MM.1S (cell line): ENCODE measurements around the gene IRF3.

Experiments
- DNase-seq: peaks from one replicate; pipeline ENCODE4 v3.0.0-alpha.2; 2015
- H2AFZ ChIP-seq: fragments of 300-600 bp; sonication (generic); 2 replicates; pipeline ENCODE4 v1.6.0; 2016; ENCODE audit warnings: antibody characterized with exemption, low read length
- H3F3A ChIP-seq: fragments of 300-600 bp; sonication (generic); 2 replicates; pipeline ENCODE4 v1.6.1; 2016; ENCODE audit warnings: mild to moderate bottlenecking, antibody characterized with exemption, low read length, moderate library complexity, mixed read lengths; ENCODE audit not compliant: insufficient read depth
- H3K27ac ChIP-seq: fragments of 300-600 bp; sonication (generic); 2 replicates; pipeline ENCODE4 v1.5.1; 2016; ENCODE audit warnings: mild to moderate bottlenecking, low read length
- H3K27me3 ChIP-seq: fragments of 300-600 bp; sonication (generic); replicated peaks from 2 replicates; pipeline ENCODE4 v1.6.0; 2016; ENCODE audit warnings: low read length; ENCODE audit not compliant: insufficient read depth
- H3K36me3 ChIP-seq: fragments of 300-600 bp; sonication (generic); replicated peaks from 2 replicates; pipeline ENCODE4 v1.6.1; 2016; ENCODE audit warnings: mild to moderate bottlenecking, low read length, mixed read lengths; ENCODE audit not compliant: insufficient read depth
- H3K4me1 ChIP-seq: fragments of 300-600 bp; sonication (generic); 2 replicates; pipeline ENCODE4 v1.6.1; 2016; ENCODE audit warnings: low read length, mixed read lengths
- H3K4me2 ChIP-seq: fragments of 300-600 bp; sonication (generic); 2 replicates; pipeline ENCODE4 v1.6.0; 2016; ENCODE audit warnings: low read depth, low read length
- H3K4me3 ChIP-seq: fragments of 300-600 bp; sonication (generic); 2 replicates; pipeline ENCODE4 v1.5.1; 2016; ENCODE audit warnings: low read length, mixed read lengths
- H3K79me2 ChIP-seq: fragments of 300-600 bp; sonication (generic); 2 replicates; pipeline ENCODE4 v1.6.1; 2016; ENCODE audit warnings: mixed run types, low read length, mixed read lengths
- H3K9ac ChIP-seq: fragments of 300-600 bp; sonication (generic); 2 replicates; pipeline ENCODE4 v1.6.1; 2016; ENCODE audit warnings: low read length, mixed read lengths
- H3K9me2 ChIP-seq: fragments of 300-600 bp; sonication (generic); replicated peaks from 2 replicates; pipeline ENCODE4 v1.6.1; 2016; ENCODE audit warnings: mild to moderate bottlenecking, low read length, mixed read lengths; ENCODE audit not compliant: insufficient read depth
- H3K9me3 ChIP-seq: fragments of 300-600 bp; sonication (generic); replicated peaks from 2 replicates; pipeline ENCODE4 v1.6.1; 2016; ENCODE audit warnings: mild to moderate bottlenecking, low read length, mixed read lengths; ENCODE audit not compliant: insufficient read depth
- H4K20me1 ChIP-seq: fragments of 300-600 bp; sonication (generic); 2 replicates; pipeline ENCODE4 v1.6.1; 2016; ENCODE audit warnings: mild to moderate bottlenecking, low read length, moderate library complexity, mixed read lengths; ENCODE audit not compliant: insufficient read depth
- CTCF ChIP-seq: fragments of 300-600 bp; sonication (generic); IDR thresholded peaks from 2 replicates; pipeline ENCODE4 v1.5.1; 2016; ENCODE audit warnings: antibody characterized with exemption, low read length, mixed read lengths
- EZH2 ChIP-seq: fragments of 300-600 bp; sonication (generic); optimal IDR thresholded peaks from 2 replicates; pipeline ENCODE3; 2017; ENCODE audit warnings: low read depth, mild to moderate bottlenecking, antibody characterized with exemption, low read length, mixed read lengths
- EZH2phosphoT487 ChIP-seq: fragments of 300-600 bp; sonication (generic); IDR thresholded peaks from 2 replicates; pipeline ENCODE4 v1.6.1; 2018; ENCODE audit warnings: antibody characterized with exemption, low read length

IRF3 gene

GRCh38 chr19:49690656-49691242 is 25.1 kb upstream of the IRF3 start, which contains the start of gene CPT1C:
Gene CPT1C (plus strand): TSS chr19:49691116. CDS start chr19:49692253, 1,137 bp downstream.
- Histone ChIP-seq H3K9me2 (no peaks in the 10 kb centered on the region), H3K27ac (no peak within 1 kb of the TSS), H3K9me3 (no peaks in the 10 kb centered on the region), H4K20me1 (no peaks in the 10 kb centered on the region), H3F3A (0 out of 2 replicates have a peak, but pooled peaks cover under 1% of the 10 kb centered on the region), H3K79me2 (no peaks in the 10 kb centered on the region), H3K4me3 (no peak within 1 kb of the TSS), H2AFZ (no peak within 1 kb of the TSS), H3K4me1 (no peaks in the 10 kb centered on the region), H3K4me2 (no peak within 1 kb of the TSS), H3K36me3 (no peaks in the 10 kb centered on the region), H3K27me3 (peaks cover 10% of the 10 kb centered on the region), H3K9ac (no peak within 1 kb of the TSS)
- no peak for TF ChIP-seq EZH2
- no peak for DNase-seq

- Histone ChIP-seq H3K9me2 (no peaks in the 10 kb centered on the region), H3F3A (peaks cover 6% of the 10 kb centered on the region; the same call in 1 of the 2 replicates), H3K4me3 (no peak overlapping the region), H3K4me2 (no peak overlapping the region), H3K27ac (no peak overlapping the region), H3K79me2 (no peaks in the 10 kb centered on the region), H3K9ac (no peak overlapping the region), H3K9me3 (no peaks in the 10 kb centered on the region), H4K20me1 (no peaks in the 10 kb centered on the region), H3K36me3 (no peaks in the 10 kb centered on the region), H2AFZ (no peak overlapping the region), H3K27me3 (peaks cover 10% of the 10 kb centered on the region), H3K4me1 (no peaks in the 10 kb centered on the region)
- no peak for DNase-seq
- TF ChIP-seq EZH2phosphoT487, result no peak
These were observed 24.5 kb upstream of the IRF3 start for GRCh38 chr19:49690079-49690655.

GRCh38 chr19:49689133-49690078 is 23.7 kb upstream of the IRF3 start, which contains the start of gene ADM5:
Gene ADM5 (plus strand): TSS chr19:49689594. CDS start chr19:49689838, 244 bp downstream.
- H3K27me3 ChIP-seq, result peaks cover 10% of the 10 kb centered on the region
- no peaks in the 10 kb centered on the region; the same call in 1 of the 2 replicates for H3K36me3 ChIP-seq
- peaks cover 6% of the 10 kb centered on the region; the same call in 1 of the 2 replicates for H3F3A ChIP-seq
- no peaks in the 10 kb centered on the region for H3K9me3 ChIP-seq
- no peak within 1 kb of the TSS for H3K27ac ChIP-seq
- H3K9me2 ChIP-seq, result no peaks in the 10 kb centered on the region
- no peaks in the 10 kb centered on the region for H3K79me2 ChIP-seq
- no peak for TF ChIP-seq EZH2phosphoT487
- no peak for TF ChIP-seq EZH2
- TF ChIP-seq CTCF, result no peak
- DNase-seq, result no peak
- H3K4me3 ChIP-seq, result no peak within 1 kb of the TSS
- no peak within 1 kb of the TSS for H3K4me2 ChIP-seq
- no peaks in the 10 kb centered on the region for H3K4me1 ChIP-seq
- no peaks in the 10 kb centered on the region for H4K20me1 ChIP-seq
- no peak within 1 kb of the TSS for H3K9ac ChIP-seq
- H2AFZ ChIP-seq, result no peak within 1 kb of the TSS

- no peak overlapping the region for H3K4me2 ChIP-seq
- no peaks in the 10 kb centered on the region; the same call in none of the 2 replicates for H3K36me3 ChIP-seq
- no peaks in the 10 kb centered on the region for H3K9me3 ChIP-seq
- H4K20me1 ChIP-seq, result no peaks in the 10 kb centered on the region
- H3F3A ChIP-seq, result peaks cover 6% of the 10 kb centered on the region; the same call in 1 of the 2 replicates
- H3K27ac ChIP-seq, result no peak overlapping the region
- peaks cover 10% of the 10 kb centered on the region for H3K27me3 ChIP-seq
- H3K4me3 ChIP-seq, result no peak overlapping the region
- DNase-seq, result no peak
- H3K4me1 ChIP-seq, result no peaks in the 10 kb centered on the region
- H3K9ac ChIP-seq, result no peak overlapping the region
- H3K79me2 ChIP-seq, result peaks cover 6% of the 10 kb centered on the region
- no peaks in the 10 kb centered on the region for H3K9me2 ChIP-seq
- no peak for TF ChIP-seq CTCF
- H2AFZ ChIP-seq, result no peak overlapping the region
These were observed 23.0 kb upstream of the IRF3 start for GRCh38 chr19:49688531-49689132.
